NCI-H1417 (cell line): ENCODE measurements around the gene AJAP1.

ENCODE experiments used
- DNase-seq, 3 experiments: peaks; one replicate each; lab custom pipeline; 2025; lab: John Stamatoyannopoulos, UW

The AJAP1 gene

GRCh38 chr1:4730078-4730477 lies 75.7 kb downstream of the AJAP1 start:
- DNase-seq: no peak

DNA sequence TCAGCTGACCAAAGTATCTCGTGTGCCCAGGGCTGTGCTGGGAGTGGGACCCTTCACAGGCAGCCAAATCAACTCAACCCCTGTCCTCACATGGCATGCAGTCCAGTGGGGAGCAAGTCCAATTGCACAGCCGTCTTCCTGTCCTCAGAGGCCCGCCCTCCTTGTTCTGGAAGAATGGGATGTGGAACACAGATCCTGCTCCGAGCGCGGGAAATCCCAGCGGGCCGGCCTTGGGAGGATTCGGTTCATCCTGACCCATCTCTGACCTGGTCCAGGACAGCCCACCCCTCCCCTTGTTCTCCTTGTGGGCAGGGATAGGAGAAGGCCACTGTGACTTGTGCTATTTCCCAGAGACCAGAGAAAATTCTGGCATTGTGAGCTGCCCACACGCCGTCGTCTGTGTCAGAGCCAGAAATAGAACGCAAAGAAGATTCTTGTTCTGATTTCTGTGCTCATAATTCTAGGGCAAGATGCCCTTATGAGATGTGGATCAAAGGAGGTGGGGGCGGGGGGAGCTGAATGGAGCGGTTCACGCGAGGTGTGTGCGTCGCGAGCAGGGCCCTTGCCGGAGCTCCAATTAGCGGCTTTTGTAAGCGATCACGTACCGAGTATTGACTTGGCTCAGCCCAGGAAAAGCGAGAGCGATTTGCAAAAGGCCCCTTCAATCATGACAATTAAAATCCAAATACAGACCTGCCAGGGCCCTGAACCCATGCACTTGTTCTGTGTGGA lies 79.2 kb downstream of the AJAP1 start:
- peak in 2 of 3 experiments; percentile 6 to 29 for DNase-seq

DNA sequence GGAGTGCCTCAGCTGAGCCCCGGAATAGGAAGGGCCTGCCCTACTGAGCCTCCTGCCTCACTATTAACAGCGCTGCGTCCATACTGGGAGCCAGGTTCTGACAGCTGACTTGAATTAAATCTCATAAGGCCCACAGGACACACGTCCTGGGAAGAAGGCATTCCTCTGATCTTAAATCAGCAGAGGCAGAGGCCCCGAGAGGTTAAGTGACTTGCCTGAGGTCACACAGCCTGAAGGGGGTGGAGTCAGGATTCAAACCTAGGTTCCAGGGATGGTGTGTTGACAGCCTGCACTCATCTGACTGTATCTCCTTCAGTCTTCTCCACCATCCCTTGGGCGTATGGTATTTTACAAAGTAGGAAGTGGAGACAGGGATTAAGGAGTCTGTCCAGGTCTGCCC lies 79.8 kb downstream of the AJAP1 start:
- no peak for DNase-seq

- no peak for DNase-seq
These were observed 80.4 kb downstream of the AJAP1 start for GRCh38 chr1:4734791-4735190.

DNA sequence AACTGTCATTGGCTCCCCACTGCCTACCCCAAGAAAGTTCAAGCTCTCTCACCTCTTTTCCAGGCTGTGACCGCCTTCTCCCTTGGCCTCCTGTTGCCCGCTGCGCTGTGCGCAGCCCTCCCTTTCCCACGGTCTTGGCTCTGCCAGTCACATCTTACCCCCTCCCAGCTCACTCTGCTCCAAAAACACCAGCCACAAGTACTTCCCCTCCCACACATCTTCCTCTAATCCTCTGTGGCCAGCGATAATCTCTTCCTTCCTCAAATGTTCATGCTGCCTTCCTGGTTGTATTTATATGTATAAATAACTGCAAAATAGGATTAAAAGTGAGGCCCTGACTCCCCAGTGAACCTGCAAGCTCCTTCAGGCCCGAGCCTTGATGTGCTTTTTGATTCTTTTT lies 81.8 kb downstream of the AJAP1 start:
- DNase-seq: no peak

DNA sequence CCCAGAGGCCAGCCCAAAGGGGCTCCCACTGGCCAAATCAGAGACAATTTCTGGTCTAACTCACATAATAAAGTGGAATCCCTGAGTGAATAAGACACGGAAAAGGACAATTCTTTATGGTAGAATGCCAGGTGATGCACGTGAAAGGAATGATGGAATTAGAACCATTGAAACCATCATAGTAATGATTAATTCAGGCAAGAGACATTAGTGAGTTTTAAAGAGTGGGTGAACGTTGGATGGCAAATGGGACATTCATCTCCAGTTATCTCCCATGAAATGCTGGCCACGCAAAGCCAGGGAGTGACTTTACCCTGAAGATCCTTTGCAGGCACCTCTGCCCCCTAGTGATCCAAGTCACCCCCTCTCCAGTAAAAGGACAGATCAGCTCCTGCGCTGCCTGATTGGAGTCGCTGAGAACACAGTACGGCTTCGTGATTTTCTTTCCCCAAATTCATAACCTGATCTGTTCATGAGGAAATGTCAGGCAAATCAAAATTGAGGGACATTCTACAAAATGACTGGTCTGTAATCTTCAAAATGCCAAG lies 87.5 kb downstream of the AJAP1 start:
- no peak for DNase-seq

- DNase-seq: peak in 1 of 3 experiments; percentile 7
These were observed 89.8 kb downstream of the AJAP1 start for GRCh38 chr1:4743978-4744750.

GRCh38 chr1:4745560-4745959 lies 91.2 kb downstream of the AJAP1 start:
- no peak for DNase-seq

DNA sequence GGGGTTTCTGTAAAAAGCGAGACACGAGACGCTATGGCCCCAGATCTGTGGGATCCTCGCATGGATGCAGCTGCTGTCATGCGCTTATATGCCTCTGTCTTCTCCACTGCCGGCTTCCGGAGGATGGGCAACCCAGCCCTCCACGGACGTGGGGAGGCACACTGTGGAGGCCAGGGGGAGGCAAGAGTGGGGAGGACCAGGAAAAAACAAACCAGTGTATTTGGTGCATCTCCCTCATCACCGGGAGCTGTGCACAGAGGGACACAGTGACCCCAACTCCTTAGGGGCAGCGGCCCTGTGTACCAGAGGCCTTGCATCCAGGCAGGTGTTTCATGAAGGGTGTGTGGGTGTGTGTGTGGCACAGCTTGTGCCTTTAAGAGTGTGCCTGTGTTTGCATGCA lies 95.0 kb downstream of the AJAP1 start:
- DNase-seq: no peak

DNA sequence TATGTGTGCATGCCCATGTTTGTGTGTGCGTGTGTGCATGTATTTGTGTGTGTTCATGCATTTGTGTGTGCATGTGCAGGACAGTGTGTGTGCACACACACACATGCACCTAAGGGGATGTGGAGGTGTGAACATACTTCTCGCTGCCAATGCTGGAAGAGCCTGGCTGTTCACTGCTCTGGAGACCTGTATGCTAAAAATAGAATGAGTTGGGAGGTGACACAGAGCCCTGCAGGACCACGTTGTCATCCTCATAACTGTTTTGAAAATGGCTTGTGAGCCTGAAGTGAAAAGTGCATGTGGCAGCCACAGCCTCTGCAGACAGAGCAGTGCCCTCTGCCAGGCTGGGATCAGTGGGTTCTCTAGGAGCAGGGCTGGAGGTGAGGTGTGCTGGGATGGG lies 95.8 kb downstream of the AJAP1 start:
- no peak for DNase-seq

GRCh38 chr1:4752059-4752458 lies 97.7 kb downstream of the AJAP1 start:
- no peak for DNase-seq

DNA sequence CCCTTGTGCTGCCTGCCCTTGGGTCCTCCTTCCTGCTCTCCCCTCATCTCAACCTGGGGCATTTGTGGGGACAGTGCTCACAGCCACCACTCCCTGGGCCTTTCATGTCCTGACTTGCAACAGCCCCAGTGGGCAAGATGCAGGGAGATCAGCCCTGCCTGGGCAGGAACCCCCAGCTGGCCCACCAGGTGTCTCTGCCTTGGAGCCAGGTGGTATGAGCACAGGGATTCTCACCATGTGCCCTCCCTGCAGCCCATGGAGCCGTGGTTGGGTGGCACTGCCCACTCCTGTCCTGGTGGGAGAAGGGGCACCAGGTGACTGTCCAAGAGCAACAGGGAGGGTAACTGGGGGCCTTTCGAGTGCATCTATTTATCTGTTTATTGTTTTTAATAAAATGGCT lies 100.4 kb downstream of the AJAP1 start:
- peak in 1 of 3 experiments; percentile 35 for DNase-seq

GRCh38 chr1:4755301-4755845 lies 101.0 kb downstream of the AJAP1 start:
- DNase-seq: peak in 2 of 3 experiments; percentile 41 to 81

DNA sequence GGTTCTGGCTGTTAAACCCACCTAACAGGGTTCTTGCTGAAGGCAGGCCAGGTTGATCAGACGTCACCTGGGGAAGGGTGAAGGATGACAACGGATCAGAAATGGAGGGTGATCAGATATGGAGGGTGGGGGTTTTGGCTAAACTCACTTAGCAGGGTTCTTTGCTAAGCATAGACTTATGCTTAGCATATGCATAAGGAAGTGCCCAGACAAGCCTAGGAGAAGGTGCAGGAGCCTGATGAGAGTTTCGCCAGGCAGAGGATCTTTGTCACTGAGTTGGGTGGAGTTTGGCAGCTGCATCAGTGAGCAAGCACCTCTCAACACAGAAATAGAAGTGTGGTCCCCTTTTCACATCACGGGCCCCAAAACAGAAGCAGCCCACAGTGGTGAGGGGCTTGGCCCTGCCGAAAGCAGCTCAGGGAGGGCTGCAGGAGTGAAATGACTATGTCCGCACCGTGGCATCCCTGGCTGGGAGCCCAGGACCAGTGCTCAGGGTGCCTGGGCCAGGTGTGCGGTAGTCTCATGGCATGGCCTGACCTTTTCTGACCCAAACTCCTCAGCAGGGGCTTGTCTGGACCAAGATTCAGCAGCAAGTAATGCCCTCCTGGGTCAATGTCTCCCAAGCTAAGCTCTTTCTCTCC lies 101.6 kb downstream of the AJAP1 start:
- no peak for DNase-seq

DNA sequence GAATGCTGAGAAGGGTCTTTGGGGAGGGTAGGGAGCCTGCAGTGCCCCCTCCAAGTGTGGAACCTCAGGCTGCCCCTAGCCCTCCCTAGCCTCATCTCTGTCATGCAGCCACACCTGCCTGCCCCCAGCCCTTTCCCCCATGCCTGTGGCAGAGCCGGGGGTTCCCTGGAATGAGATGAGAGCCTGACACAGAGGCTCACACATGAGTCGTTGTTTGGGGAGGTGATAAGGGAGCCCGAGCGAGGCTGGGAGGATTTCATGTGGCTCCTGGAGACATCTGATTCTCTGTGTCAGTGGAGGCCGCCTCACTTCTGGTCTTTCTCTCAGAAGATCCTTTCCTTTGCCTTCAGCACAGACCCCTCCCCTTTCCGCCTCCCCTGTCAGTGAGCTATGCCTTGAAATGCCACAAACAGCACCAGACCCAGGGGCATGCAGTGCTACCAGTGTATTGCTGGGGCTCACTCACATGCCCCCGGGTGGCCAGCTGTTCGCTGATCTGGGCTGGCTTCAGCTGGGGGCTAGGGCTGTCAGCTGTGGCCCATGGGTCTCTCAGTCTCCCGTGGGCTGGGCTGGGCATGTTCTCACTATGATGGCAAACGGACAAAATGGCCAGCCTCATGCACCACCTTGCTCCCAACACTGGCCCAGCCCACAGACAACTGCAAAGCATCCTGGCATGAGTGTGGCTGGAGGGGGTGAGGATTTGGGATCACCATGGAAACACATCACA lies 102.6 kb downstream of the AJAP1 start:
- no peak for DNase-seq

DNA sequence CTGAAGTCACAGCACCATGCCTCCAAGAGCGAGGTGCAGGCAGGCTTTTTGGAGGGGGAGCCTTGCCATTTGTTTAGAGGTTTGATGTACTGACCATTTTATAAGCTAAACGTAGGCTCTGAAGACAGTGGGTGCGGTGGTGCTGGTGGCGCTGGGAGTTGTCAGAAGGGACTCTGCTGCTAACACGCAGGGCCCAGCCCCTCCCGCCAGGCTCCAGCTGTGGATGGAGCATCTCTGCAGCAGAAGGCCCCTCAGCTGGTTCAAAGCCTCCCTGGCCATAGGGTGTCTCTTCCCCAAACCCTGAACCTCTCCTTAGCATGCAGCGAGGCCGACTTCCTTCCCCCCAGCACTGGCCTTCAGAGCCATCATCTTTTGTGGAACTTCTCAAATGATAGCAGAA lies 105.3 kb downstream of the AJAP1 start:
- DNase-seq: no peak

GRCh38 chr1:4760088-4760487 lies 105.7 kb downstream of the AJAP1 start:
- no peak for DNase-seq

GRCh38 chr1:4761324-4761723 lies 106.9 kb downstream of the AJAP1 start:
- no peak for DNase-seq

- DNase-seq: no peak
These were observed 107.7 kb downstream of the AJAP1 start for GRCh38 chr1:4762146-4762545.

DNA sequence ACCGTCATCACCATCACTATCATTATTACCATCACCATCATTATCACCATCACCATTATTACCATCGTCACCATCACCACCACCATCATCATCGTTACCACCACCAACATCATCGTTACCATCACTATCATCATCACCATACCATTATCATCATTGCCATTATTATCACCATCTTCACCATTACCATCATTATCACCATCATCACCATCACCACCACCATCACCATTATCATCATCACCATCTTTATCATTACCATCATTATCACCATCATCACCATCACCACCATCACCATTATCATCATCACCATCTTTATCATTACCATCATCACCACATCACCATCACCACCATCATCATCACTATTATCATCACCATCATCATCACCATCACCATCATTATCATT lies 112.9 kb downstream of the AJAP1 start:
- DNase-seq: no peak

DNA sequence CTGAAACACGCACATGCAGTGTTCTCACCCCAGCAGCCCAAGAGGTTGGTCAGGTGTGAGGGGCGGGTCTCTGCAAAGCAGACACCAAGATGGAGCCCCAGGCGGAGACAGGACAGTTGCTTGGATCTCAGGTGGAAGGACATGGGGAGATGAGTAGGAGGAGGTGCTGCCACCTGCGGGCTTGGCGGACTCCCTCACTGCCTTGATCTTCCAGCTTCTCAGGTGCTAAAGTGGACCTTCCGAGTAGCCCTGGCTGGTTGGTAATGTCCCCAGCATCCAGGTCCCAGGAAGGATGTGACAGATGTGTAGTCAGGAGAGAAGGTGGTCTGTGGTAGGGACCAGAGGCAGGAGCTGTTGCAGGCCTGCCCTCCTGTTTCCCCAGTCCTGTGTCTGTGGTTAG lies 114.1 kb downstream of the AJAP1 start:
- DNase-seq: no peak
